ENCODE measurements around the gene RNPEPL1.

GRCh38 chr2:240624011-240624949, 56.0 kb downstream of the RNPEPL1 start:
- TF ChIP-seq CTCF (IDR thresholded peaks at IDR 0.05; ENCODE audit: insufficient read depth, low read length), result no peak
- no peak for TF ChIP-seq POLR2AphosphoS5 (IDR thresholded peaks at IDR 0.05; ENCODE audit: low read depth)
- no peak for TF ChIP-seq REST (IDR thresholded peaks at IDR 0.05; ENCODE audit: insufficient replicate concordance, low read depth)

Data from HL-60 (cell line).